Kidney (tissue), 14 donors: ENCODE data around the gene MEGF6. TPM values are rescaled to one million over a fixed set of nuclear protein-coding genes. Genes with fewer than 3 reads are reported as not detected.

Source experiments
- DNase-seq, 5 donors: peaks; one replicate each; pipeline ENCODE4 v3.0.0-alpha.2; 2013 to 2020
- FAIRE-seq: peaks from 2 replicates; lab custom pipeline; 2012; peaks lifted over from hg19 to GRCh38; lab: Jason Lieb, UNC
- H3K27ac ChIP-seq, 2 donors: one replicate each; pipeline ENCODE4 v1.7.0; 2013; ENCODE audit warnings: low read depth in 2 of 2, low read length in 2 of 2, inconsistent platforms in 1 of 2
- H3K27me3 ChIP-seq: one replicate; pipeline ENCODE4 v1.7.1; 2013; ENCODE audit warnings: low read length, inconsistent platforms; ENCODE audit not compliant: control insufficient read depth, insufficient read depth
- H3K36me3 ChIP-seq, 3 donors: one replicate each; pipeline versions ENCODE4 v1.7.0 to v1.7.1; 2013; ENCODE audit warnings: low read length in 3 of 3, control low read depth in 1 of 3, inconsistent platforms in 1 of 3; ENCODE audit not compliant: insufficient read depth in 3 of 3, control insufficient read depth in 2 of 3
- H3K4me1 ChIP-seq, 3 donors: one replicate each; pipeline versions ENCODE4 v1.7.0 to v1.7.1; 2013; ENCODE audit warnings: low read length in 3 of 3, inconsistent platforms in 1 of 3, low read depth in 1 of 3; ENCODE audit not compliant: control insufficient read depth in 2 of 3, insufficient read depth in 2 of 3
- H3K4me3 ChIP-seq, 3 donors: one replicate each; pipeline versions ENCODE4 v1.7.0 to v1.8.1; 2013; ENCODE audit warnings: low read length in 3 of 3, control low read depth in 1 of 3, inconsistent platforms in 1 of 3
- H3K9ac ChIP-seq, 3 donors: one replicate each; pipeline versions ENCODE4 v1.7.0 to v1.7.1; 2013; ENCODE audit warnings: low read length in 3 of 3, control low read depth in 1 of 3, inconsistent platforms in 1 of 3
- H3K9me3 ChIP-seq, 3 donors: one replicate each; pipeline versions ENCODE4 v1.7.0 to v1.7.1; 2013; ENCODE audit warnings: low read length in 3 of 3, control low read depth in 1 of 3, inconsistent platforms in 1 of 3; ENCODE audit not compliant: control insufficient read depth in 2 of 3, insufficient read depth in 1 of 3
- CTCF ChIP-seq: IDR thresholded peaks from 3 replicates; pipeline ENCODE4 v1.5.1; 2012; ENCODE audit warnings: mild to moderate bottlenecking, moderate library complexity, borderline replicate concordance; ENCODE audit not compliant: insufficient read depth; ENCODE audit errors: extremely low read depth
- intact Hi-C: fragments of 100-400 bp; cut with DNase I; formaldehyde crosslinking; loops from one replicate; pipeline ENCODE4 v1.11.1; 2022
- polyA plus RNA-seq: library from polyadenylated mRNA; stranded (reverse); fragments of 350-450 nt; fragmentation: Illumina TruSeq; extraction: RNeasy Lipid Tissue Mini Kit (QIAGEN cat#74804); gene quantifications from one replicate; pipeline ENCODE4 v1.2.3, GENCODE V29; 2014; ENCODE audit warnings: low read depth, low replicate concordance; ENCODE audit not compliant: insufficient read depth
- total RNA-seq: library from RNA; stranded (reverse); fragmentation: NEBNext Ultra II Directional; extraction: Animal tissue kit (Norgen Biotek cat#: 25700); gene quantifications from one replicate; pipeline ENCODE4 v1.2.1, GENCODE V29; 2021
- donor health status: control.
- donor health status: control.
- donor health status: control.
- donor health status: control.
- donor health status: control.
- donor health status: DM: yes; HTN: yes; CAD: no.
- donor health status: Normal renal cell carcinoma (clear cell type).

MEGF6 gene
- total and polyA plus RNA-seq, 2 donors from 2014 or later, result 2.8 to 10.9 TPM

- FAIRE-seq, result no peak
Observed at GRCh38 chr1:3485016-3485415, 126.3 kb downstream of the MEGF6 start.

GRCh38 chr1:3483801-3484444 is 127.4 kb downstream of the MEGF6 start:
- Histone ChIP-seq H3K9me3 (no peaks in the 10 kb centered on the region), H3K9ac (no peak overlapping the region), H3K27ac (no peak overlapping the region), H3K27me3 (no peaks in the 10 kb centered on the region), H3K4me3 (no peak overlapping the region), H3K4me1 (peaks cover 0 to 3% (median 0%) of the 10 kb centered on the region in 3 donors), H3K36me3 (no peaks in the 10 kb centered on the region)
- FAIRE-seq (no peak), DNase-seq (peak in 3 of 5 donors; percentile 49 to 77 (median 63))
- intact Hi-C loops, result no loop called here
- peak; percentile 80 for TF ChIP-seq CTCF

More at GRCh38 chr1:3485016-3485415, 126.3 kb downstream of the MEGF6 start:
- Histone ChIP-seq H3K9me3 (no peaks in the 10 kb centered on the region), H3K9ac (no peak overlapping the region), H3K36me3 (no peaks in the 10 kb centered on the region), H3K4me3 (no peak overlapping the region), H3K27ac (no peak overlapping the region), H3K4me1 (peaks cover 0 to 2% (median 0%) of the 10 kb centered on the region in 3 donors), H3K27me3 (no peaks in the 10 kb centered on the region)
- TF ChIP-seq CTCF, result no peak
- intact Hi-C loops, result loop anchor here (5.0 kb wide), 1 partner anchor 132 kb away; no protein-coding TSS in a partner anchor
- DNase-seq, result no peak

GRCh38 chr1:3483380-3483779 is 127.9 kb downstream of the MEGF6 start:
- Histone ChIP-seq H3K9me3 (no peaks in the 10 kb centered on the region), H3K27ac (no peak overlapping the region), H3K4me1 (peaks cover 0 to 3% (median 0%) of the 10 kb centered on the region in 3 donors), H3K4me3 (no peak overlapping the region), H3K9ac (no peak overlapping the region), H3K27me3 (no peaks in the 10 kb centered on the region), H3K36me3 (no peaks in the 10 kb centered on the region)
- DNase-seq, result no peak
- intact Hi-C loops, result no loop called here
- no peak for FAIRE-seq
- no peak for TF ChIP-seq CTCF
